NB4 (cell line): Measurements from ENCODE around the gene HERC4.

Experiments
- CTCF ChIP-seq: IDR thresholded peaks from one replicate; pipeline ENCODE4 v1.5.1; 2012; ENCODE audit warnings: low read depth, low read length
- MAX ChIP-seq: IDR thresholded peaks from 2 replicates; pipeline ENCODE4 v1.6.1; 2011; ENCODE audit warnings: low read depth, low read length
- MYC ChIP-seq: IDR thresholded peaks from 2 replicates; pipeline ENCODE4 v1.6.1; 2011; ENCODE audit warnings: low read depth, low read length
- POLR2A ChIP-seq: IDR thresholded peaks from 2 replicates; pipeline ENCODE4 v1.6.1; 2011; ENCODE audit warnings: mild to moderate bottlenecking; ENCODE audit not compliant: insufficient read length; ENCODE audit errors: extremely low read depth

DNA sequence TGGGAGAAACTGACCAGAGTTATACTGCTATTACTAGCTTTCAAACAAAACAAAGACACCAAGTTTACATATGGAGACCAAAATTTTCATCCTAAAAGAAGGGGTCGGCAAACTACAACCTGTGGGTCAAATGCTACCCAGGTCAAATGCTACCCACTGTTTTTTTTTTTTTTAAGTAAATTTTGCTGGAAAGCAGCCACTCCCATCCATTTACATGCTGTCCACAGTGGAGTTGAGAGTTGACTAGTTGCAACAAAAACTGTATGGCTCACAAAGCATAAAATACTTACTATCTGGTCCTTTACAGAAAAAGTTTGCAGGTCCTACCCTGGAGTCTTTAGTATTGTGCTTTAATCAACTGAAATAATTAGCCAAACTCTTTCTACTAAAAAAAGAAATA, 99.2 kb downstream of the HERC4 start:
- no peak for TF ChIP-seq CTCF
- no peak for TF ChIP-seq MYC
- TF ChIP-seq POLR2A: no peak
- TF ChIP-seq MAX: no peak
